Measurements from ENCODE around the gene TBXAS1.
A peak's percentile ranks its signal among the peaks of the same experiment; 100 is the strongest.
"Not testable (repeated sequence)": the region's sequence is repeated elsewhere in the genome, so short reads cannot be mapped to it uniquely, and the experiment has no call there.

The TBXAS1 gene

GRCh38 chr7:139901901-139902300 is 72.8 kb downstream of the TBXAS1 start:
- DNase-seq (ENCODE audit: extremely low spot score): no peak
- CTCF ChIA-PET: interaction anchor here (0.6 kb wide), 1 partner anchor 8 kb away, joined by 3 read pairs; no protein-coding TSS in a partner anchor
- POLR2A ChIA-PET: no interaction called here
- TF ChIP-seq BHLHE40 (IDR thresholded peaks at IDR 0.05; ENCODE audit: borderline replicate concordance) (no peak), FOXA1 (IDR thresholded peaks at IDR 0.05) (no peak), SP1 (IDR thresholded peaks at IDR 0.05) (no peak)

- no peak for TF ChIP-seq NFRKB (IDR thresholded peaks at IDR 0.05)
- DNase-seq (ENCODE audit: extremely low spot score): no peak
- POLR2A ChIA-PET: no interaction called here
- CTCF ChIA-PET: no interaction called here
Measured at GRCh38 chr7:139902436-139903102, 73.5 kb downstream of the TBXAS1 start.

GRCh38 chr7:139903103-139903477 is 74.0 kb downstream of the TBXAS1 start:
- DNase-seq (ENCODE audit: extremely low spot score); CTCF ChIA-PET; POLR2A ChIA-PET: not testable (repeated sequence)

DNA sequence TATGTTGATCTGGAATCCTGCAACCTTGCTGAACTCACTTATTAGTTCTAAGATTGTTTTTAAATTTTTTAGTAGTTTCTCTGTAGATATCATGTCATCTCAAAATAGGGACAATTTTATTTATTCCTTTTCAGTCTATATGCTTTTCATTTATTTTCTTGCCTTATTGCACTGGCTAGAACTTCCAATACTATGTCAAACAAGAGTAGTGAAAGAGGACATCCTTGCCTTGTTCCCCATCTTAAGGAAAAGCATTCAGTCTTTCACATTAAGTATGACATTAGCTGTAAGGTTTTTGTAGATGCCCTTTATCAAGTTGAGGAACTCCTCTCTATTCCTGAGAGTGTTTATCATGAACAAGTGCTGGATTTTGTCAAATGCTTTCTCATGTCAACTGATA is 77.8 kb downstream of the TBXAS1 start:
- no peak for TF ChIP-seq LEF1 (IDR thresholded peaks at IDR 0.05; ENCODE audit: borderline replicate concordance)
- TF ChIP-seq NFRKB (IDR thresholded peaks at IDR 0.05): no peak
- no peak for TF ChIP-seq ELF4 (IDR thresholded peaks at IDR 0.05)
- TF ChIP-seq SP1 (IDR thresholded peaks at IDR 0.05): no peak
- no peak for TF ChIP-seq ARNT (IDR thresholded peaks at IDR 0.05)
- no peak for TF ChIP-seq FOXM1 (IDR thresholded peaks at IDR 0.05; ENCODE audit: borderline replicate concordance)
- no peak for TF ChIP-seq L3MBTL2 (conservative IDR thresholded peaks at IDR 0.05)
- no peak for TF ChIP-seq SUZ12 (IDR thresholded peaks at IDR 0.05)
- TF ChIP-seq ZNF384 (IDR thresholded peaks at IDR 0.05): no peak
- TF ChIP-seq FOXA1 (IDR thresholded peaks at IDR 0.05): no peak
- no peak for TF ChIP-seq TARDBP (IDR thresholded peaks at IDR 0.05)
- TF ChIP-seq BHLHE40 (IDR thresholded peaks at IDR 0.05; ENCODE audit: borderline replicate concordance): no peak
- no peak for TF ChIP-seq PKNOX1 (IDR thresholded peaks at IDR 0.05)
- no peak for TF ChIP-seq CTBP1 (IDR thresholded peaks at IDR 0.05; ENCODE audit: borderline replicate concordance)
- no peak for TF ChIP-seq FOXK2 (IDR thresholded peaks at IDR 0.05)
- TF ChIP-seq HDGF (IDR thresholded peaks at IDR 0.05; ENCODE audit: borderline replicate concordance): no peak
- DNase-seq (ENCODE audit: extremely low spot score): no peak
- CTCF ChIA-PET: no interaction called here
- POLR2A ChIA-PET: no interaction called here

GRCh38 chr7:139908792-139909191 is 79.7 kb downstream of the TBXAS1 start:
- DNase-seq (ENCODE audit: extremely low spot score): no peak
- no peak for TF ChIP-seq L3MBTL2 (conservative IDR thresholded peaks at IDR 0.05)
- peak; percentile 60 for TF ChIP-seq PKNOX1 (IDR thresholded peaks at IDR 0.05)
- no peak for TF ChIP-seq FOXA1 (IDR thresholded peaks at IDR 0.05)
- TF ChIP-seq SP1 (IDR thresholded peaks at IDR 0.05): no peak
- CTCF ChIA-PET: no interaction called here
- POLR2A ChIA-PET: interaction anchor here (0.7 kb wide), 1 partner anchor 9 kb away, joined by 3 read pairs; no protein-coding TSS in a partner anchor

- ChIA-PET POLR2A (interaction anchor here (0.7 kb wide), 1 partner anchor 8 kb away, joined by 3 read pairs; no protein-coding TSS in a partner anchor), CTCF (no interaction called here)
- TF ChIP-seq FOXM1 (IDR thresholded peaks at IDR 0.05; ENCODE audit: borderline replicate concordance) (no peak), FOXK2 (IDR thresholded peaks at IDR 0.05) (no peak), TARDBP (IDR thresholded peaks at IDR 0.05) (no peak), CTBP1 (IDR thresholded peaks at IDR 0.05; ENCODE audit: borderline replicate concordance) (no peak), L3MBTL2 (conservative IDR thresholded peaks at IDR 0.05) (no peak), FOXA1 (IDR thresholded peaks at IDR 0.05) (no peak), ZNF384 (IDR thresholded peaks at IDR 0.05) (no peak), ARNT (IDR thresholded peaks at IDR 0.05) (no peak), SP1 (IDR thresholded peaks at IDR 0.05) (no peak), PKNOX1 (IDR thresholded peaks at IDR 0.05) (no peak), SUZ12 (IDR thresholded peaks at IDR 0.05) (no peak), NFRKB (IDR thresholded peaks at IDR 0.05) (no peak), HDGF (IDR thresholded peaks at IDR 0.05; ENCODE audit: borderline replicate concordance) (no peak), BHLHE40 (IDR thresholded peaks at IDR 0.05; ENCODE audit: borderline replicate concordance) (no peak)
- DNase-seq (ENCODE audit: extremely low spot score): peak; percentile 54
Measured at GRCh38 chr7:139909379-139910050, 80.5 kb downstream of the TBXAS1 start.

All from HEK293T (cell line).